K562 (cell line): ENCODE data around the gene MRTFB. TPM values are rescaled to one million over a fixed set of nuclear protein-coding genes. Genes with fewer than 3 reads are reported as not detected.

ENCODE experiments used
- ATAC-seq: fragments of 200-7000 bp; cut with Tn5 transposase; 3 replicates; pipeline ENCODE4 v1.9.1; 2020; ENCODE audit warnings: moderate library complexity
- BruUV-seq: library from RNA; stranded (reverse); fragments of 400-500 nt; replicated peaks from 2 replicates; lab custom pipeline; 2021; lab: Mats Ljungman, UMichigan
- CTCF ChIA-PET: fragments of 300-600 bp; formaldehyde crosslinking; extraction: SDS; loops from one replicate; lab custom pipeline; 2021; ENCODE audit warnings: low intra/inter-chr PET ratio; lab: Yijun Ruan, JAX
- POLR2A ChIA-PET: fragments of 300-600, 350-650 bp; sonication (Branson Sonifier 250); formaldehyde crosslinking; extraction: SDS; loops from one replicate; lab custom pipeline; 2021; ENCODE audit warnings: antibody characterized with exemption, inconsistent platforms; lab: Yijun Ruan, JAX
- DNase-seq, 4 experiments: peaks; one replicate each; pipeline versions ENCODE4 v3.0.0 to v3.0.0-alpha.2; 2011 to 2018; ENCODE audit warnings: low spot score in 3 of 4, mixed read lengths in 3 of 4; ENCODE audit errors: extremely low read depth in 1 of 4
- FAIRE-seq: peaks from 2 replicates; lab custom pipeline; 2011; peaks lifted over from hg19 to GRCh38; lab: Jason Lieb, UNC
- H2AFZ ChIP-seq: 2 replicates; pipeline ENCODE4 v1.6.0; 2011; ENCODE audit warnings: low read depth, low read length, control low read depth, inconsistent platforms
- H3K27ac ChIP-seq: fragments of 200-600 bp; 3 replicates; pipeline ENCODE4 v1.8.0; 2011; ENCODE audit warnings: low read depth, mild to moderate bottlenecking, control low read depth, inconsistent platforms, low read length, moderate library complexity, mixed read lengths; ENCODE audit errors: extremely low read depth
- H3K27me3 ChIP-seq, 2 experiments: fragments of 300-600 bp in 1 of 2; 2 replicates in 1 of 2; 3 replicates in 1 of 2; pipeline versions ENCODE4 v1.6.0 to v1.8.0; 2011; ENCODE audit warnings: inconsistent platforms in 2 of 2, low read length in 2 of 2, mild to moderate bottlenecking in 1 of 2, mixed read lengths in 1 of 2, moderate library complexity in 1 of 2; ENCODE audit not compliant: control insufficient read depth in 2 of 2, insufficient read depth in 2 of 2
- H3K36me3 ChIP-seq: fragments of 300-600 bp; 3 replicates; pipeline ENCODE4 v1.8.0; 2011; ENCODE audit warnings: mild to moderate bottlenecking, low read length, inconsistent platforms; ENCODE audit not compliant: control insufficient read depth, insufficient read depth
- H3K4me1 ChIP-seq, 2 experiments: fragments of 200-600 bp in 1 of 2; replicated peaks in 1 of 2; 2 replicates in 1 of 2; 3 replicates in 1 of 2; pipeline versions ENCODE4 v1.5.1 to v1.8.0; 2011; ENCODE audit warnings: inconsistent platforms in 2 of 2, low read length in 2 of 2, mild to moderate bottlenecking in 1 of 2, mixed read lengths in 1 of 2, moderate library complexity in 1 of 2; ENCODE audit not compliant: control insufficient read depth in 2 of 2, insufficient read depth in 2 of 2
- H3K4me2 ChIP-seq: 2 replicates; pipeline ENCODE4 v1.6.1; 2011; ENCODE audit warnings: low read length, control low read depth, inconsistent platforms, mixed read lengths; ENCODE audit not compliant: insufficient read depth
- H3K4me3 ChIP-seq: fragments of 200-600 bp; sonication (generic), shearing (Covaris generic); 2 replicates; pipeline ENCODE4 v1.5.1; 2016; ENCODE audit warnings: control low read depth, inconsistent platforms
- H3K79me2 ChIP-seq: fragments of 200-600 bp; 3 replicates; pipeline ENCODE4 v1.8.0; 2011; ENCODE audit warnings: low read length, inconsistent platforms; ENCODE audit not compliant: control insufficient read depth, insufficient read depth
- H3K9ac ChIP-seq, 2 experiments: 2 replicates each; pipeline versions ENCODE4 v1.6.0 to v1.6.1; 2011; ENCODE audit warnings: low read depth in 2 of 2, low read length in 2 of 2, control low read depth in 1 of 2, inconsistent platforms in 1 of 2, mild to moderate bottlenecking in 1 of 2, mixed read lengths in 1 of 2; ENCODE audit not compliant: insufficient read depth in 1 of 2
- H3K9me1 ChIP-seq: one replicate; pipeline ENCODE4 v1.6.0; 2011; ENCODE audit warnings: inconsistent platforms, mild to moderate bottlenecking, low read length, moderate library complexity; ENCODE audit not compliant: control insufficient read depth, insufficient read depth
- H3K9me3 ChIP-seq: replicated peaks from 2 replicates; pipeline ENCODE4 v1.5.1; 2011; ENCODE audit warnings: low read depth, low read length, inconsistent platforms; ENCODE audit not compliant: control insufficient read depth, insufficient read depth
- H4K20me1 ChIP-seq: replicated peaks from 2 replicates; pipeline ENCODE4 v1.6.1; 2011; ENCODE audit warnings: low read length, inconsistent platforms, mixed read lengths; ENCODE audit not compliant: control insufficient read depth, insufficient read depth
- CREB3L1 ChIP-seq: fragments of 450-650 bp; IDR thresholded peaks from 2 replicates; pipeline ENCODE4 v1.6.1; 2014; ENCODE audit warnings: low read depth, mild to moderate bottlenecking, moderate library complexity, borderline replicate concordance
- CREBBP ChIP-seq: IDR thresholded peaks from one replicate; pipeline ENCODE4 v1.6.1; 2012; ENCODE audit warnings: low read depth, mild to moderate bottlenecking, control low read depth, inconsistent platforms, low read length
- GATA2 ChIP-seq: sonication (generic); formaldehyde crosslinking; IDR thresholded peaks from 2 replicates; pipeline ENCODE4 v1.4.0; 2020; ENCODE audit warnings: mild to moderate bottlenecking, missing genetic modification reagents
- HNRNPK ChIP-seq: fragments of 200-400 bp; formaldehyde crosslinking; IDR thresholded peaks from one replicate; pipeline ENCODE4 v1.6.1; 2018; ENCODE audit warnings: mild to moderate bottlenecking, low read depth, low read length; ENCODE audit not compliant: poor library complexity, severe bottlenecking
- L3MBTL2 ChIP-seq: fragments of 450-650 bp; IDR thresholded peaks from 2 replicates; pipeline ENCODE4 v1.6.1; 2016; ENCODE audit warnings: mild to moderate bottlenecking, moderate library complexity
- RHOXF2B ChIP-seq: fragments of 250-450 bp; sonication (Bioruptor Pico); conservative IDR thresholded peaks from 2 replicates; pipeline ENCODE4 v1.5.1; 2021
- ZNF282 ChIP-seq: sonication (generic); formaldehyde crosslinking; IDR thresholded peaks from 2 replicates; pipeline ENCODE4 v1.8.1; 2023; ENCODE audit warnings: missing genetic modification reagents
- WGBS: fragments of 100-300 bp; shearing (Covaris generic); methylation state at CpG from one replicate; pipeline ENCODE4 v1.1.6; 2016; ENCODE audit warnings: low coverage, mixed read lengths; ENCODE audit not compliant: insufficient coverage; ENCODE audit errors: missing lambda C conversion rate; 5-methylcytosine and 5-hydroxymethylcytosine counted together
- in situ Hi-C: fragments of 300-500 bp; cut with MboI; formaldehyde crosslinking; loops from 4 replicates; pipeline ENCODE4 v1.15.0; 2018; ENCODE audit warnings: inconsistent platforms, mixed read lengths
- intact Hi-C: fragments of 100-400 bp; cut with micrococcal nuclease; formaldehyde crosslinking; loops from 2 replicates; pipeline ENCODE4 v1.14.2; 2022
- polyA plus RNA-seq, 8 experiments: library from polyadenylated mRNA; depleted of rRNA in 4 of 8; stranded (reverse) in 5 of 8; unstranded in 3 of 8; fragments of >200 nt; fragmentation: Nextera tagmentation in 2 of 8; fragmentation: Illumina TruSeq in 1 of 8; extraction: Ambion mirVana in 2 of 8; extraction: Trizol in 1 of 8; gene quantifications; 2 replicates each; pipeline versions ENCODE4 v1.2.1 to v1.2.3, GENCODE V29; 2011 to 2014; ENCODE audit warnings: inconsistent platforms in 1 of 8, missing spikeins in 1 of 8
- total RNA-seq, 7 experiments: library from RNA; depleted of rRNA in 6 of 7; stranded (reverse); fragments of >200 nt in 6 of 7; fragmentation: Illumina TruSeq in 2 of 7; extraction: Trizol in 2 of 7; gene quantifications; 2 replicates each; pipeline versions ENCODE4 v1.2.1 to v1.2.3, GENCODE V29; 2011 to 2021; ENCODE audit warnings: low replicate concordance in 1 of 7

Gene MRTFB
- total and polyA plus RNA-seq, 9 of the 15 experiments (the other 6 are each of a cell fraction or from before 2014, with no cell fraction given): 2.2 to 12.7 (median 7.0) TPM

- H3K4me3 ChIP-seq: no peak overlapping the region
- TF ChIP-seq CREBBP (no peak), ZNF282 (CRISPR knock-in tag) (no peak), HNRNPK (no peak), RHOXF2B (no peak), L3MBTL2 (no peak), GATA2 (CRISPR knock-in tag) (no peak), CREB3L1 (no peak)
- intact Hi-C loops (no loop called here), in situ Hi-C loops (no loop called here)
- H3K9me3 ChIP-seq: no peaks in the 10 kb centered on the region
- FAIRE-seq (no peak), ATAC-seq (no peak), DNase-seq (no peak)
- H2AFZ ChIP-seq: no peak overlapping the region
- BruUV-seq: no TSS peak
- no peak overlapping the region for H3K27ac ChIP-seq
- WGBS: 75% methylated on average over 4 of the region's 4 CpGs
- POLR2A ChIA-PET: no interaction called here
- no peaks in the 10 kb centered on the region for H3K27me3 ChIP-seq
- CTCF ChIA-PET: no interaction called here
- no peak overlapping the region for H3K9ac ChIP-seq
- 0 out of 3 replicates have a peak, but pooled peaks cover under 1% of the 10 kb centered on the region for H3K79me2 ChIP-seq
- no peaks in the 10 kb centered on the region for H4K20me1 ChIP-seq
- H3K9me1 ChIP-seq: no peaks in the 10 kb centered on the region
- H3K36me3 ChIP-seq: no peaks in the 10 kb centered on the region; the same call in 2 of the 3 replicates
- no peaks in the 10 kb centered on the region for H3K4me1 ChIP-seq
- no peak overlapping the region for H3K4me2 ChIP-seq
Observed at GRCh38 chr16:14119799-14120198, 48.7 kb downstream of the MRTFB start.
